GM18508 (cell line): ENCODE results near the gene ADAMTS19.

Source experiments
- ATAC-seq: cut with Tn5 transposase; IDR thresholded peaks from one replicate; pipeline ENCODE4 v1.9.1; 2021; ENCODE audit warnings: moderate number of reproducible peaks; ENCODE audit not compliant: insufficient read depth, unreplicated experiment

Gene ADAMTS19

DNA sequence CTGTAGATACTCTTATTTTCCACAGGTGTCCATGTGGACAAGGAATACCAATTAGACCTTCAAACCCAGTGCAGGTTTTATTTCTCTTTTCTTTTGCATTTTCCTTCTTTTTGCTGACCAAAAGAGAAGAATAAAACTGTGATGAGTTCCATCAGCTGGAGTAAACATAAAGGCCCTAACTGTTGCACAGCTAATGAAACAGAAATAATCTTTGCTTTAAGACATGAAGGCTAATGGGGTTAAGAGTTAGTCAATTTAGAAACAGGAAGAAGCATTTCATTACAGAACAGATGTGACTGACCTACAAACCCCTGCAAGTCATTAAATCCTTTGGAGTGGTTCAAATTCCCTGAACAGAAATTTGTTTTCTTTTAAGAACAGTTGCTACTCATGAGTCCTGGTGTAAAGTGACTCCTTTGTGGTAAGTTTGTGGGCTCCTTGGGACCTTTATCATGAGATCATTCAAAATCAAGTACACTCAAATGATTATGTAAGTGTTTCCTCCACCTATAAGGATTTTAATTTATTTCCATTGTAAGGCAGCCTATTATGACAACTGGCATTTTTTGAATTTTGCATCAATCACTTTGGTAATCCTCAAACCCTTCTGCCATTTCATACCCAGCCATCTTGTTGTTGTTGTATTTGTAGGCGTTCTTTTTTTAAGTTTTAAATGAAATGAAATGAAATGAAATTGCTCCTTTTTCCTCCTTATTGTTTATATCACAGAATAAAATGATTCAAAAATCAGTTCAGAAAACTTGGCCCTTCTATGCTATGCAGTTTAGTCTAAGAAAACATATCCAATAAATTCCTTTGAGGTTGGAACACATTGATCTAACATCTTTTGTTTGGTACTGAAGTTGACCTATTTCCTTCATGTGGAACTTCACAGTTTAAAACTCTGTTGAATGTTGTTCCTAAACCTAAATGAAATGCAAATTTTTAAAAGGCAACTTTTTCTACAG, 289.1 kb downstream of the ADAMTS19 start:
- ATAC-seq = no peak

DNA sequence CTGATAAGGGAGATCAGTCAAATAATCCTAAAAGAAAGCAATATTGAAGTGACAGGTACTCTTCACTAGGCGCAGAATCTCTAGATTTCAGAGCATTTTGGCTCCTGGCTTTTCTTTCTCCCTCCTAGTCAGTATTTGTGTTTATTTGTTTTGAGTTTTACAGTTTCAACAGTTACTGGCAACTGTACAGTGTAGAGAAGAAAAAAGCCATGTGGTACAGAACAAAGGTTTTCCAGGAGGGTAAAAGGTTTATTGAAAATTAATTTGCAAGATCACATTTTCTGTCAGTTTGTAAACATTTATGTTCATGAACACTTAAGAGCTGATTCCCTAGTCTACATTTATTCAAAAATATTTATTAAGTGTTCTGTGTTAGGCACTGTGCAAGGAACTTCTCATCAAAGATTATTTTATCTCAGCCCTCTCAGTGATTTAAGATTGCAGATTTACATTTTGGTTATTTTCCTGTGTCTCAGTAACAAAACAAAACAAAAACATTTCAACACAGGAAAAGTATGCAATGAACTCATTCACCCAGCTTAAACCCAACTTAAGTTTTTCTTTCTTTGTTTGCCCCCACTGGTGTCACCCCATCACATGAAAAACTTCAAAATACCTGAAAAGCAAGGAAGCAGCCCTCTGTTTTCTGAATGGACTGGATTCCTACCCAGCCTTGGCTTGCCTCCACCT, 300.7 kb downstream of the ADAMTS19 start:
- ATAC-seq = no peak

DNA sequence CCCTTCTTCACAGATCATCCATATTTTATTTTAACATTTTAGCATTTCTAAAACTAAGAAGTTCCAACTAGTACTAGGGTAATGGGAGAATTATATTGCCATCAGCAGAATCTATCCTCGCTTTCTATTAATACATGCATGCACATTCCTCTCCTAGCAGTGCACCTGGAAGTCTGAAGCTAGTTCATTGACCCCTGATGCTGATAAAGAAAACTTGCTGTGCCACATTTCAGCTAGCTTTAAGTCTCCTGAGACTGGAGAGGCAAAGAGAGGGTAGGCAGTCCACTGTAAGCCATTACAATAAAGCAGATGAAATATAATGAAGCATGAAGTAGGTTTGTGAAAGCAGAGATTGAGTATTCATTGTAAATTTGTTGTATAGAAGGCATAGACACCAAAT, 303.6 kb downstream of the ADAMTS19 start:
- ATAC-seq = no peak

DNA sequence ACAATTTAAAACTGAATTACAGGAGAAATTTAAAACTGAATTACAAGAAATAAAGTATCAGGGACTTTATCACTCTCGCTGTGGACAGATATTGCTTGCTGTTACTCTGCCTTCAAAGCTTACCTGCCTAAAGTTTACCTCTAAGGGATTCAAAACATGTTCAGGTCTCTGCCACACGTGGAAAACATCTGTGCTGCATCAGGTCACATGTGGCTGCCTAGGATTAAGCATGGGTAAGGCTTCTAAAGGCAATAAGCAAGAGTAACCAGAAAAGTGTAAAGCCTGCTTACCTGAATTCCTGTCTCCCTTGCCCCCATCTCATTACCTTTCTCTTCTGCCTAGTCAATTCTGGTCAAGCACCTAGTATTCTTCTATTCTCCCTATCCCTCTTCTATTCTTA, 306.7 kb downstream of the ADAMTS19 start:
- no peak for ATAC-seq

DNA sequence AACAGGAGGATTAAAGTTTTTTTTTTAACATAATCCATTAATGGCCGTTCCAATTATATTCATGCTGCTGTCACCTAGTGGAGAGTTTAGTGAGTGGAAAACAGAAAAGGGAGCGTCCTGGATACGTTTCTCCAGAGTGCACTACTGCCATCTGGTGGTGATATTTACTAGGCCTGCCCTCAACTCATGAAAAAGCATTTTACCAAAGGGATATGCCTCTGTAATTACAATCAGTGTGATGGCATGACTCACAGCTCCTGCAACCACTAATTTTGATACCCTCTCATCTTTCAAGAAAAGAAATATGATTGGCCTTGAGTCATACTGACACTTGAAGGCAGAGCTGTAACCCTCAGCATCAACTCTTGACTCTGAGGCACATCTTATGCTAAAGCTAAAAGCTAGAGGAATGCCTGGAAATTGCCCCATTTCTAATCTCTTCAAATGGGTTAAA, 307.9 kb downstream of the ADAMTS19 start:
- peak; percentile 93 for ATAC-seq

DNA sequence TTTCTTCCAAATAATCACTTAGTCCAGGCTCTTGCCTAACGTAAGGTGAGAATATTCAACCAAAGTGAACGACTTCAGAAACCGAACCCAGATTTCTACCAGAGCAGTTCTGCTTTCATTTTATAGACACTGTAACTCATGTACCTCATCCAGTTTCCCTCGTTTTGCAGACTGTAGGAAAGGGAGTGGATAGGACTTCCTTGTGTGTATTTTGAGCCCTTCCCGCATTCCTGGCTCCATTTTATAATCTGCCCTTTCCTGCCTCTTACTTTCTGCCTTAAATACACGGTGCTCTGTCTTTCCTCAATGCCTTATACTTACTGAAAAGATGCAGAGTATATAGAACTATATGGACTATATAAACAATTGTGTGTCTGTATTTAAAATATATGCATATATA, 308.6 kb downstream of the ADAMTS19 start:
- no peak for ATAC-seq

DNA sequence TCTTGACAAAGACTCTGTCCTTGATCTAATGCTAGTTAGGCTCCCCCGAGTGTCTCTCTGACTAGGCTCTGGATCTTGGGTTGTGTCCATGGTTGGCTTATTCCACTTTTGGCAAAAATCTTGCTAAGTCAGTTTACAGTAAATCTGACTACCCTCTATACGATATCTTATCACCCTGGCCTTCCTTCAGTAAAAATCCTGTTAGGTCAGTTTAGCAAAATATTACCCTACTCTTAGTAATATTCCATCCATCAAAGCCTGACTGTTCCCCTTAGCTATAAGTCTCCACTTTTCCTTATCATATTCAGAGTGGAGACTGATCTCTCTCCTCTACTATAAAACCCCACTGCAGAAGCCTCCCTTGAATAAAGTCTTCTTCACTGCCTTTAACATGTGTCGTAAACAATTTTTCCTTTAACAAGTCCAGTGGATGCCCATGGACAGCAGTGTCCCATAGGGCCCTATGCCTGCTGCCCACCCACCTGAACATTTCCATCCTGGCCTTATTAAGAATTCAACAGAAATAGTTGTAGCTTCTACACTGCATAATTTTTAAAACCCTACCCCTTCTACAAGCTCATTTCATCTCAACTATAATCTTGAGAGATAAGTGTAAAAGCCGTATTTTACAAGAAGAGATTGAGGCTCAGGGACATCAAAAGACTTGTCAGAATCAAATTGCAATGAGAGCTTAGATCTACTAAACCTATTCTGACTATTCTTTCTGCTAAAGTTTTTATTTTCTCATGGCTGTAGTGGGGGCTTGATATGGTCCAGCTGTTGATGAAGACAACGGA, 310.1 kb downstream of the ADAMTS19 start:
- ATAC-seq = no peak

DNA sequence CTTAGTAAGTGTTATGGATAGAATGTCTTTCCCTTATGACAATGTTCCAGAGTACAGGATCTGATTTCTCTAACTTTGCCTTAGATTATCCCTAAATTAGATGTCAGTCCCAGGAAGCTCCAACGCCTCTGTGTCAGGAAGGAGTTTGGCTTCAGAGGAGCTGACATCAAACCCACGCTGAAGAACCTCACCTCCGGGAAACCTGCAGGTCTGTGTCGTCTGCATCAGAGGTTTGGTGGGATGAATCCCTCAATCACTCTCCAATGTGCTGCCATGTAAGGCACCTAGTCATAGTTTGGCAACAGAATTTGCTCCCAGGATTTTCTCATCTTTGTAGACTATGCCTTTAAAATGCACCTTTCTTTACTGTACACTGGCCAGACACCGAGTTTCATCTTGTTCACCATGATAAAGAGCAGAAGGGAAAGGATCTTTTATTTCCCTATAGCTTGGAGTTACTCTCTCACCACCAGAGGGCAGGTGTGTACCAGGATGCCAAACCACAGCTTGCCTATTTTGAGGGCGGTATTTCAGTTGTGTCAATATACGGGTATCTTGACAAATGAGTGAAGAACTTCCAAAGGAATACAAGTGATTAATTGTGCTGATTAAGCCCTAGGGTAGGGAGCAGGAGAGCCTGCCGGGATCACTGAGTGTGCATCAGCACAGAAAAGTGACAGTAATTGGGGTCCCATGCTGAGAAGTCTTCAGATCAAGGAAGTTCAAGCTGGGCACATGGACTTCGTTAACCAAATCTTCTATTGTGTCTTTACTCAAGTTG, 311.1 kb downstream of the ADAMTS19 start:
- peak; percentile 57 for ATAC-seq

DNA sequence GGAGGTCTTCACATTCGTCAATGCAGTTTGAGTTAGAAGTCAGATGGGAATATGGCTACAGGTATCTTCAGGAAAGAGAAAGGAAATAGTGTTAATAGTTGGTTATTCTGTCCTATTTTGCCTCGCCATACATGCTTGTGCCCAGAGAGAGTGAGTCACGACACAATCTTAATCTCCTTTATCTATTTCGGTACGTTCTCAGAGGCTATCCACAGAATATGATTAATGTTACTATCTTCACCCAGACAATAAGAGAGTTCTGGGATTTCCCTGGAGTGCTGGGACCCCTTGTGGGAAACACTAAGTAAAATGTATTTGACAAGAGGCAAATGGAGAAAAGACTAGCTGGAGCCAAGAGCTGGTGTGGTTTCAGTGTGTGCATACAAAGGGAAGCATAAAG, 313.3 kb downstream of the ADAMTS19 start:
- ATAC-seq = no peak

DNA sequence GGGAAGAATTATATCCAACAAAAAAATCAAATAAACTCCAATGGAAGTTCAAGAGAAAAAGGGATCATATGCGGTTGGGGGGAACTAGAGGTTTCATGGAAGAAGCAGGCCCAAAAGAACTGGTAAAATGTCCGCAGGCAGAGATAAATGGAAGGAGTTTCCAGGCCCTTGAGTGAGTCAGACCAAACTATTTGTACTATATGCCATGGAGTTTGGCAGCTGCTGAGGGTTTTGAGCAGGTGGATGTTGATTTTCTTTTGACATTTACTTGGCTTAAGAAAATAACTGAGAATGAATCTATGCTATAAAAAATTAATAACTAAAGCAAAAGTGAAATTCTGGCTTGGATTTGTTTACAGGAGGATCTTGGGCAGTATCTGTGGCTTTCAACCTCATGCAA, 321.5 kb downstream of the ADAMTS19 start:
- ATAC-seq = no peak
